Activated B cell treated with CpG ODN at 0.5 μM for 24 hours (primary cell): Measurements from ENCODE around the gene TFB1M. TPM values are rescaled to one million over a fixed set of nuclear protein-coding genes. Genes with fewer than 3 reads are reported as not detected.

Experiments used
- ATAC-seq: fragments of 200-7000 bp; cut with Tn5 transposase; one replicate; pipeline ENCODE4 v1.10.0; 2021; ENCODE audit warnings: low read depth, mild to moderate bottlenecking, moderate library complexity
- CTCF ChIA-PET: fragments of 350-600 bp; sonication (Branson Sonifier 250); formaldehyde crosslinking; loops from one replicate; lab custom pipeline; 2021; ENCODE audit warnings: antibody characterized with exemption; lab: Charles Lee
- POLR2A ChIA-PET: fragments of 350-600 bp; sonication (Branson Sonifier 250); formaldehyde crosslinking; loops from one replicate; lab custom pipeline; 2021; ENCODE audit warnings: antibody characterized with exemption; lab: Charles Lee
- DNase-seq: peaks from one replicate; pipeline ENCODE4 v3.0.0; 2022
- H3K27ac Mint-ChIP-seq: one replicate; pipeline ENCODE4 v1.8.0; 2020; ENCODE audit warnings: mixed read lengths
- H3K27me3 Mint-ChIP-seq: one replicate; pipeline ENCODE4 v1.8.0; 2021; ENCODE audit warnings: mixed read lengths
- H3K36me3 Mint-ChIP-seq: one replicate; pipeline ENCODE4 v1.8.0; 2021; ENCODE audit warnings: low read depth, mixed read lengths
- H3K4me1 Mint-ChIP-seq: one replicate; pipeline ENCODE4 v1.8.0; 2021; ENCODE audit warnings: mixed read lengths
- H3K4me3 Mint-ChIP-seq: one replicate; pipeline ENCODE4 v1.8.0; 2020; ENCODE audit warnings: mild to moderate bottlenecking, mixed read lengths
- H3K9me3 Mint-ChIP-seq: one replicate; pipeline ENCODE4 v1.8.0; 2020; ENCODE audit warnings: mixed read lengths
- intact Hi-C: fragments of 100-400 bp; cut with micrococcal nuclease; formaldehyde crosslinking; loops from one replicate; pipeline ENCODE4 v1.15.1; 2024
- total RNA-seq: library from RNA; stranded (reverse); gene quantifications from 2 replicates; pipeline ENCODE4 v1.2.3, GENCODE V29; 2022
- TF ChIP-seq, protein P1 (sequence below): fragments of 200-600 bp; IDR thresholded peaks from one replicate; pipeline ENCODE4 v1.8.0; 2022; ENCODE audit warnings: antibody characterized with exemption, mild to moderate bottlenecking

Gene TFB1M
- total RNA-seq, 1 donor from 2014 or later = 41.5 TPM

DNA sequence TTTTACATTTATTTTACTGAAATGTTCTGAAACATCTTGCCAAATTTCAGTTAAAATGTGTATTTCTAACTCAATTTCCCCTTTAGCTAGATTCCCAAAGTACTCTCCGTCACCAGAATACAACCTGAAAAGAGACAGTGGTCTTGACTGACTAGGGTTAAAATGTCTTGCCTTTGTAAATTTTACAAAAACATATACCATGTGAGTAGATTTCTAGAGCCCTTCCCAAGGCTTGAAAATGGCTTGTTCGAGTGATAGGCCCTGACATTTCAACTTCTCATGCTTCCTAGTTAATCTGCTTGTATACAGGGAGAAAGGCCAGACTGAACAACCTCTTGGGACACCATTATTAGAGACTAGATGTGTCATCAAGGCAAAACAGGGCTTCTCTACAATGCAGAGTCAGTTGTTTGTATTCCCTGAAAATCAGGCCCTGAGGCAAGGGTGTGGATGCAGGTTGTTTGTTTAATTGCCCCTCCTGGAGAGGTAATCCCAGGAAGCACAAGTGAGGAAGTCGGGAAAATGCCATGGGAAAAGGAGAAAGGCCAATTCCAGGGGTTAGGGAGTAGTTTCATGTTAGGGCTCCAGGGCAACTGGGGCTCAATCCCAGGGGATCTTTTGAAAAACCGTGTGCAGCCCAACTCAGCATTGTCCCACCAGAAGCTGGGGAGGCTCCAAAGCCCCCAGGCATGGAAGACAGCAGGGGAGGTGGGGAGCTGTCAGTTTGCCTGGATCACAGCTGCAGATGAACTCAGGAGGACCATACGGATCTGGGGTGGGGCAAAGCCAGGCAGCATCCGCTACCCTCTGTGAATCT, 11.6 kb upstream of the TFB1M start:
- Mint-ChIP-seq H3K27me3 (no peaks in the 10 kb centered on the region), H3K27ac (no peak overlapping the region), H3K4me1 (peaks cover 3% of the 10 kb centered on the region), H3K36me3 (no peaks in the 10 kb centered on the region), H3K9me3 (no peaks in the 10 kb centered on the region), H3K4me3 (no peak overlapping the region)
- ATAC-seq = no peak
- ChIA-PET POLR2A (no interaction called here), CTCF (no interaction called here)
- TF ChIP-seq, protein P1, sequence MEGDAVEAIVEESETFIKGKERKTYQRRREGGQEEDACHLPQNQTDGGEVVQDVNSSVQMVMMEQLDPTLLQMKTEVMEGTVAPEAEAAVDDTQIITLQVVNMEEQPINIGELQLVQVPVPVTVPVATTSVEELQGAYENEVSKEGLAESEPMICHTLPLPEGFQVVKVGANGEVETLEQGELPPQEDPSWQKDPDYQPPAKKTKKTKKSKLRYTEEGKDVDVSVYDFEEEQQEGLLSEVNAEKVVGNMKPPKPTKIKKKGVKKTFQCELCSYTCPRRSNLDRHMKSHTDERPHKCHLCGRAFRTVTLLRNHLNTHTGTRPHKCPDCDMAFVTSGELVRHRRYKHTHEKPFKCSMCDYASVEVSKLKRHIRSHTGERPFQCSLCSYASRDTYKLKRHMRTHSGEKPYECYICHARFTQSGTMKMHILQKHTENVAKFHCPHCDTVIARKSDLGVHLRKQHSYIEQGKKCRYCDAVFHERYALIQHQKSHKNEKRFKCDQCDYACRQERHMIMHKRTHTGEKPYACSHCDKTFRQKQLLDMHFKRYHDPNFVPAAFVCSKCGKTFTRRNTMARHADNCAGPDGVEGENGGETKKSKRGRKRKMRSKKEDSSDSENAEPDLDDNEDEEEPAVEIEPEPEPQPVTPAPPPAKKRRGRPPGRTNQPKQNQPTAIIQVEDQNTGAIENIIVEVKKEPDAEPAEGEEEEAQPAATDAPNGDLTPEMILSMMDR = no peak
- no peak for DNase-seq
- intact Hi-C loops = loop anchor here (2.0 to 5.0 kb wide), 5 partner anchors 1071 to 1859 kb away; partner anchors contain the start of gene ARID1B

DNA sequence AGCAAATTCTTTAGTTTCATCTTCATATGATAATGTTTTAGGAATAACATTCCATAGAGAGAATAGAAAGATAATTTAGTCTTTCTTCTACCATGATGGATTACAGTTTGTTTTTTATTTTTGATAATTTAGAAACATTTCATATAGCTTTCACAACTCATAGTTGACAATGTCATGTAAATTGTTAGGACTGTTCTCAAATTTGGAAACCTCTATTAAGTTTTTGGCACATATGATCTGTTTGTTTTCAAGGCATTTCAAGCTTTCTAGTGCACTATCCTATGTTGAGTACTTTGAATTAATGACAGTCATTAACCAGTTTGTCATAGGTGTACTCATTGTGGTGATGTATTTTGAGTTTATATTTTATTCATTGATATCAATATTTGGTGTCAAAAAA, 10.7 kb upstream of the TFB1M start:
- H3K4me1 Mint-ChIP-seq = peaks cover 9% of the 10 kb centered on the region
- no peaks in the 10 kb centered on the region for H3K36me3 Mint-ChIP-seq
- H3K9me3 Mint-ChIP-seq = no peaks in the 10 kb centered on the region
- TF ChIP-seq, protein P1 = no peak
- H3K27ac Mint-ChIP-seq = no peak overlapping the region
- DNase-seq = no peak
- CTCF ChIA-PET = no interaction called here
- POLR2A ChIA-PET = no interaction called here
- H3K4me3 Mint-ChIP-seq = no peak overlapping the region
- intact Hi-C loops = loop anchor here (5.0 kb wide), 3 partner anchors 1072 to 1707 kb away; partner anchors contain the start of gene ARID1B
- ATAC-seq = no peak
- H3K27me3 Mint-ChIP-seq = no peaks in the 10 kb centered on the region

DNA sequence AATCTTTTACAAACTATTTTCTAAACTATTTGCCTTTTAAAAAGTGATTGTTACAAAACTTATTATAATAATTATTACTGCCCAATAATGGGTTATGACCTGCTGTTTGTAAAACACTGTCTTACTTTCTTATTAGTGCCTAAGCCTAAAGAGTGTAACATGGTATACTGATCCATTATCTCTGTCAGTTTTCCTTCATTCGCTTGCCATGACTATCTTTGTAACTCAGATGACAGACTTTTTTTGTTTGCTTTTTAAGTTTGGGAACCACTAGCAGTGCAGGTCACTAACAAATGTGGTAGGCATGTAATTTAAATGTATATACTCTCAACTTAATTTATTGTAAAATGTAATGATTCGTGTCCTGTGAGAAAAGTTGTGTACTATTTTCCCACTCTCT, 9.9 kb upstream of the TFB1M start:
- Mint-ChIP-seq H3K4me3 (no peak overlapping the region), H3K27me3 (no peaks in the 10 kb centered on the region), H3K27ac (no peak overlapping the region), H3K9me3 (no peaks in the 10 kb centered on the region), H3K4me1 (peaks cover 15% of the 10 kb centered on the region), H3K36me3 (no peaks in the 10 kb centered on the region)
- intact Hi-C loops = no loop called here
- ChIA-PET POLR2A (no interaction called here), CTCF (no interaction called here)
- TF ChIP-seq, protein P1 = no peak
- DNase-seq = no peak
- no peak for ATAC-seq

DNA sequence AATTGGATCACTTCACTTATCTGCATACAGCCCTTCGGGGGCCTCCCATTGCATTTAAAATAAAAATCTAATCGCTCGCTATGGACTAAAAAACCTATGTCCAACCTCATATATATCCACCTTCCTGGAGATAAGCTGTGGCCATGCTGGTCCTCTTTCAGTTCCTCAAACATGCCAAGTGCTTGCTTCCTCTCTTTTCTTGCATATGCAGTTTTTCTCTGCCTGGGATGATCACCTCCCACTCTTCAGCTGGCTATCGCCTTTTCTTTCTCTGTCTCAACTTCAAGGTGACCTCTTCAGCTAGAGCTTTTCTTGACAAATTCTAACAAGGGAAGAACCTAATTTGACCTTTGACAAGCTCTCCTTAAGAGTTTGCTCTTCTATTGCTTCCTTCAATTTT, 5.6 kb upstream of the TFB1M start:
- ATAC-seq (peak; percentile 26), DNase-seq (no peak)
- Mint-ChIP-seq H3K27me3 (no peaks in the 10 kb centered on the region), H3K4me3 (peak overlapping the region; percentile 51), H3K4me1 (peaks cover 19% of the 10 kb centered on the region), H3K36me3 (peaks cover 1% of the 10 kb centered on the region), H3K9me3 (no peaks in the 10 kb centered on the region), H3K27ac (no peak overlapping the region)
- TF ChIP-seq, protein P1 = no peak
- ChIA-PET CTCF (no interaction called here), POLR2A (interaction anchor here (0.6 to 0.7 kb wide), 3 partner anchors 562 to 1244 kb away, joined by 3 to 7 read pairs (median 5); partner anchors contain the start of gene CNKSR3)
- intact Hi-C loops = loop anchor here (5.0 to 10.0 kb wide), 2 partner anchors 395 to 1362 kb away; no protein-coding TSS in a partner anchor

DNA sequence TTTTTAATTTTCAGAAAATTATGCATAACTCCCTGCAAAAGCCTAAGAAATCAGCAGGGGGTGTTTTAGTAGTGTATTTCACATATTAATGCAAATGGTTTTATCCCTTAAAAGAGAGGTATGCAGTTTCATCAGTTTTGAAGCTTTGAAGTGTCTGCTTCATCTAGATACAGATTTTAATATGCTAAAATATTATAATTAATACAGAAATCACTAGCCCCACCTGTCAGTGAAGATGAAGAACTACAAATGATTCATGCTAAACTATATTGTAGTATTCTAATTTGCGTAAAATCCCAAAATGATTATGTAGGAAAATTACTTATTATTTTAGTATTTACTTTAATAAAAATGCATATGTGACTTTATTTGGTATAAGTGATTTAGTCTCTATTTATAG, 2.9 kb upstream of the TFB1M start:
- ChIA-PET CTCF (interaction anchor here (0.8 to 2.8 kb wide), 3 partner anchors 11 to 389 kb away, joined by 3 to 9 read pairs (median 4); no protein-coding TSS in a partner anchor), POLR2A (interaction anchor here (0.6 to 0.9 kb wide), 2 partner anchors 101 to 1028 kb away, joined by 3 to 5 read pairs; no protein-coding TSS in a partner anchor)
- TF ChIP-seq, protein P1 = no peak
- Mint-ChIP-seq H3K27me3 (no peaks in the 10 kb centered on the region), H3K9me3 (no peaks in the 10 kb centered on the region), H3K4me1 (peaks cover 34% of the 10 kb centered on the region), H3K36me3 (peaks cover 19% of the 10 kb centered on the region), H3K27ac (no peak overlapping the region), H3K4me3 (no peak overlapping the region)
- intact Hi-C loops = loop anchor here (2.0 to 10.0 kb wide), 3 partner anchors 392 to 1365 kb away; no protein-coding TSS in a partner anchor
- DNase-seq = no peak
- no peak for ATAC-seq
